Measurements from ENCODE around the gene CAMK2G. TPM values are rescaled to one million over a fixed set of nuclear protein-coding genes. Genes with fewer than 3 reads are reported as not detected.

CAMK2G gene
- total and polyA plus RNA-seq, 4 donors, result 6.8 to 18.3 (median 9.9) TPM

DNA sequence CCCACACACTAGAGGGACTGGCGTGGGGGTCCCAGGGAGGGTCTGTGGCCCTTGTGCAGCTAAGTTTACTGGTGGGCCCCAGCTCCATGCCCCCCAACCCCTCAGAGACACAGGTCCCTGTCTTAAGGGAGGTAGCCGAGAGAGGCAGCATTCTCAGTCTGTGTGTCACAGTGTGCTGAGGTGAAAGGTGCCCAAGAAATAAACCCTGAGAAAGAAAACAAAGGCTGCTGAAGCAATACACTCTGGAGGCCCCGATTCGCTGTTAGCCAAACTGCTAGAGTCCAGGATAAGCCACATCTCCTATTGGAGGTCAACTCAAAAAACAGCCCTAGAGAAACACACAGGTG is 34.3 kb downstream of the CAMK2G start:
- DNase-seq (ENCODE audit: low spot score), result no peak
- TF ChIP-seq, protein P1, sequence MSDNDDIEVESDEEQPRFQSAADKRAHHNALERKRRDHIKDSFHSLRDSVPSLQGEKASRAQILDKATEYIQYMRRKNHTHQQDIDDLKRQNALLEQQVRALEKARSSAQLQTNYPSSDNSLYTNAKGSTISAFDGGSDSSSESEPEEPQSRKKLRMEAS (IDR thresholded peaks at IDR 0.05), result no peak
- TF ChIP-seq JUND (IDR thresholded peaks at IDR 0.05) (no peak), SP1 (IDR thresholded peaks at IDR 0.05) (no peak), RXRA (IDR thresholded peaks at IDR 0.05) (no peak), HNF4G (IDR thresholded peaks at IDR 0.05) (no peak), FOXA2 (IDR thresholded peaks at IDR 0.05) (no peak), YY1 (IDR thresholded peaks at IDR 0.05) (no peak), NR2F2 (IDR thresholded peaks at IDR 0.05) (no peak), FOXA1 (IDR thresholded peaks at IDR 0.05) (no peak), HNF4A (conservative IDR thresholded peaks at IDR 0.05) (no peak), EGR1 (IDR thresholded peaks at IDR 0.05; ENCODE audit: low read depth in 2 of 2) (no peak), TAF1 (conservative IDR thresholded peaks at IDR 0.05) (no peak), GABPA (IDR thresholded peaks at IDR 0.05 in 1 of 2, conservative IDR thresholded peaks at IDR 0.05 in 1 of 2) (no peak), RAD21 (IDR thresholded peaks at IDR 0.05) (no peak), ATF3 (IDR thresholded peaks at IDR 0.05) (no peak)
- TF ChIP-seq, protein P2, sequence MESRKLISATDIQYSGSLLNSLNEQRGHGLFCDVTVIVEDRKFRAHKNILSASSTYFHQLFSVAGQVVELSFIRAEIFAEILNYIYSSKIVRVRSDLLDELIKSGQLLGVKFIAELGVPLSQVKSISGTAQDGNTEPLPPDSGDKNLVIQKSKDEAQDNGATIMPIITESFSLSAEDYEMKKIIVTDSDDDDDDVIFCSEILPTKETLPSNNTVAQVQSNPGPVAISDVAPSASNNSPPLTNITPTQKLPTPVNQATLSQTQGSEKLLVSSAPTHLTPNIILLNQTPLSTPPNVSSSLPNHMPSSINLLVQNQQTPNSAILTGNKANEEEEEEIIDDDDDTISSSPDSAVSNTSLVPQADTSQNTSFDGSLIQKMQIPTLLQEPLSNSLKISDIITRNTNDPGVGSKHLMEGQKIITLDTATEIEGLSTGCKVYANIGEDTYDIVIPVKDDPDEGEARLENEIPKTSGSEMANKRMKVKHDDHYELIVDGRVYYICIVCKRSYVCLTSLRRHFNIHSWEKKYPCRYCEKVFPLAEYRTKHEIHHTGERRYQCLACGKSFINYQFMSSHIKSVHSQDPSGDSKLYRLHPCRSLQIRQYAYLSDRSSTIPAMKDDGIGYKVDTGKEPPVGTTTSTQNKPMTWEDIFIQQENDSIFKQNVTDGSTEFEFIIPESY (IDR thresholded peaks at IDR 0.05), result no peak
- TF ChIP-seq, protein P3, sequence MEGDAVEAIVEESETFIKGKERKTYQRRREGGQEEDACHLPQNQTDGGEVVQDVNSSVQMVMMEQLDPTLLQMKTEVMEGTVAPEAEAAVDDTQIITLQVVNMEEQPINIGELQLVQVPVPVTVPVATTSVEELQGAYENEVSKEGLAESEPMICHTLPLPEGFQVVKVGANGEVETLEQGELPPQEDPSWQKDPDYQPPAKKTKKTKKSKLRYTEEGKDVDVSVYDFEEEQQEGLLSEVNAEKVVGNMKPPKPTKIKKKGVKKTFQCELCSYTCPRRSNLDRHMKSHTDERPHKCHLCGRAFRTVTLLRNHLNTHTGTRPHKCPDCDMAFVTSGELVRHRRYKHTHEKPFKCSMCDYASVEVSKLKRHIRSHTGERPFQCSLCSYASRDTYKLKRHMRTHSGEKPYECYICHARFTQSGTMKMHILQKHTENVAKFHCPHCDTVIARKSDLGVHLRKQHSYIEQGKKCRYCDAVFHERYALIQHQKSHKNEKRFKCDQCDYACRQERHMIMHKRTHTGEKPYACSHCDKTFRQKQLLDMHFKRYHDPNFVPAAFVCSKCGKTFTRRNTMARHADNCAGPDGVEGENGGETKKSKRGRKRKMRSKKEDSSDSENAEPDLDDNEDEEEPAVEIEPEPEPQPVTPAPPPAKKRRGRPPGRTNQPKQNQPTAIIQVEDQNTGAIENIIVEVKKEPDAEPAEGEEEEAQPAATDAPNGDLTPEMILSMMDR (IDR thresholded peaks at IDR 0.05; ENCODE audit: low read depth, low read length, missing input control), result no peak
- TF ChIP-seq, protein P4, sequence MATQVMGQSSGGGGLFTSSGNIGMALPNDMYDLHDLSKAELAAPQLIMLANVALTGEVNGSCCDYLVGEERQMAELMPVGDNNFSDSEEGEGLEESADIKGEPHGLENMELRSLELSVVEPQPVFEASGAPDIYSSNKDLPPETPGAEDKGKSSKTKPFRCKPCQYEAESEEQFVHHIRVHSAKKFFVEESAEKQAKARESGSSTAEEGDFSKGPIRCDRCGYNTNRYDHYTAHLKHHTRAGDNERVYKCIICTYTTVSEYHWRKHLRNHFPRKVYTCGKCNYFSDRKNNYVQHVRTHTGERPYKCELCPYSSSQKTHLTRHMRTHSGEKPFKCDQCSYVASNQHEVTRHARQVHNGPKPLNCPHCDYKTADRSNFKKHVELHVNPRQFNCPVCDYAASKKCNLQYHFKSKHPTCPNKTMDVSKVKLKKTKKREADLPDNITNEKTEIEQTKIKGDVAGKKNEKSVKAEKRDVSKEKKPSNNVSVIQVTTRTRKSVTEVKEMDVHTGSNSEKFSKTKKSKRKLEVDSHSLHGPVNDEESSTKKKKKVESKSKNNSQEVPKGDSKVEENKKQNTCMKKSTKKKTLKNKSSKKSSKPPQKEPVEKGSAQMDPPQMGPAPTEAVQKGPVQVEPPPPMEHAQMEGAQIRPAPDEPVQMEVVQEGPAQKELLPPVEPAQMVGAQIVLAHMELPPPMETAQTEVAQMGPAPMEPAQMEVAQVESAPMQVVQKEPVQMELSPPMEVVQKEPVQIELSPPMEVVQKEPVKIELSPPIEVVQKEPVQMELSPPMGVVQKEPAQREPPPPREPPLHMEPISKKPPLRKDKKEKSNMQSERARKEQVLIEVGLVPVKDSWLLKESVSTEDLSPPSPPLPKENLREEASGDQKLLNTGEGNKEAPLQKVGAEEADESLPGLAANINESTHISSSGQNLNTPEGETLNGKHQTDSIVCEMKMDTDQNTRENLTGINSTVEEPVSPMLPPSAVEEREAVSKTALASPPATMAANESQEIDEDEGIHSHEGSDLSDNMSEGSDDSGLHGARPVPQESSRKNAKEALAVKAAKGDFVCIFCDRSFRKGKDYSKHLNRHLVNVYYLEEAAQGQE (IDR thresholded peaks at IDR 0.05), result no peak
- Histone ChIP-seq H3K4me1 (ENCODE audit: control insufficient read depth in 4 of 4, insufficient read depth in 4 of 4, low read length in 3 of 4) (peaks cover 18 to 61% (median 42%) of the 10 kb centered on the region in 4 donors), H3K9me3 (ENCODE audit: control insufficient read depth in 4 of 4, low read length in 3 of 4) (no peaks in the 10 kb centered on the region), H3K9ac (ENCODE audit: low read depth in 1 of 2, low read length in 2 of 2) (no peak overlapping the region), H3K27ac (ENCODE audit: low read depth in 1 of 2, low read length in 2 of 2) (peak overlapping the region in 1 of 2 donors; percentile 47), H3K36me3 (ENCODE audit: control insufficient read depth in 4 of 4, insufficient read depth in 3 of 4, low read depth in 1 of 4, low read length in 3 of 4) (peaks cover 0 to 5% (median 2%) of the 10 kb centered on the region in 4 donors), H3K4me3 (ENCODE audit: low read depth in 1 of 3, low read length in 3 of 3) (no peak overlapping the region), H3K27me3 (ENCODE audit: control insufficient read depth in 4 of 4, insufficient read depth in 4 of 4, low read length in 3 of 4) (no peaks in the 10 kb centered on the region)
- 62% methylated on average over 4 of the region's 4 CpGs for WGBS
